NCI-H748 (cell line): ENCODE measurements around the gene HDAC9.

Experiments used
- DNase-seq: peaks from one replicate; lab custom pipeline; 2025; ENCODE audit not compliant: unreplicated experiment; lab: John Stamatoyannopoulos, UW

The HDAC9 gene

DNA sequence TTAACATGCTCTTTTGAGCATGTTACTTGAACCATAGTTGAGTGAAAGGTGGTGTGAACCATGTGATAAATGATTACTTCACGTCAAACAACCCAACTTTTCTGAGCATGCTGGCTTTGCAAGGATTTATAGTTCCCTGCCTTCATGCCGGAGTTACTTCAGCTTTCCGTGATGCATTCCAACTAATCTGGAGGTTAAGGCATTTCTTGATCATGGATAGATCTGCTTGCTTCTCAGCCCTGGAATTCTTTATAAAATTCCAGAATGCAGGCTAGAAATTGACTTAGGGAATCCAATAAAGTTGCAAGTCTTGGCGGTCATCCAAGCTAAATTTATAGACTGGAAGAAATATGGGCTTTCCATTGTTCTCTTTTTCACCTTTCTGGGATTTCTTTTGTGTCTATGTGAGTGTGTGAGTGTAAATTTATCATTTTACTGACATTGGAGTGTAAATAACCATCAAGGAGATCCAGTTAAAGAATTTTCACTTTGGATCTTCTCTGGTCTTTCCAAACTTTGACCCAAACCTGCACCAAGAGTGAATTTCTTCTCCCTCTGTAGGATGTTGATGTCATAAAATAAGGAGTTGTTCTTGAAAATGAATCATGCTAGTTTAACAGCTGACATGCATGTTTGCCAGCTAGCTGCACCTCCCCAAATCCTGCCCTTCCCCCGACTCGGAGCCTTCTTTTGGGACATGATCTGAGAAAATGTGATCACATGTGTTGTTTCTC, 332.9 kb downstream of the HDAC9 start:
- DNase-seq, result no peak

- no peak for DNase-seq
These were observed 333.7 kb downstream of the HDAC9 start for GRCh38 chr7:18828994-18829857.

DNA sequence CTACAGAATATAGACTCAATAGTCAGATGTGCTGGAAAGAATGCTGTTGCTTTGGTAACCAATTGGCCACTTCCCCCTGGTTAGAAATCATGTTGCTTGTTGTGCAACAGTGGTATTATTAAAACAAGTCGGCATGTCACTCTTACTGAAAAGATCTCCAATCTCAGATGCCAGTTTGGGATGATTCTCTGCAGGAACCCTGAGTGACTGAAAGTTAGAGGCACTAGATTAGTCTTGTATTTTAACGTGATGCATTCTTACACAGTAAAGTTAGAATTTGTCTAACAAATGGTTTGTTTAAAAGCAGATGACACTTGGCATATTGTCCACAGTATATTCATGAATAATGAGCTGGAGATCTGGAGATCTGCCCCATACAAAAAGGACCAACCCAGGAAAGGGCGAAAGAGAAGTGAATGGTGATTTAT, 334.3 kb downstream of the HDAC9 start:
- no peak for DNase-seq

GRCh38 chr7:18831419-18831818, 335.9 kb downstream of the HDAC9 start:
- DNase-seq, result no peak

GRCh38 chr7:18831943-18832342, 336.4 kb downstream of the HDAC9 start:
- DNase-seq, result no peak

DNA sequence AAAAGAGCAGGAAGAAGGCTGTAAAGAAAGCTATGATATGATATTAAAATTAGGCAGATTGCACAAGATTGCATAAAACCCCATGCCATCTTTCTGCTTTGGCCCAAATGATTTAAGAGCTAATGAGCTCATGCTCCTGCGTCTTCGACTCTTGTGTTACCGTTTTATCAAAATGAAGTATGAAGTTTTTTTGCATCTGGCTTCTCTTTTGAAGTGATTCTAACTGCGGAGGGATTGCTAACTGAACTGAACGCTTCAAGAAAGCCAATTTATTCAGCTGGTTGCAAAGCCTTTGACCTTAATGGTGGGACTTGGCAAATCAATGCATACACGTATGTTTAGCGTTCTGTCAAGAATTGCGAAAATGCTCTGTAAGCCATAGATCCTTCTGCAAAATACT, 339.0 kb downstream of the HDAC9 start:
- DNase-seq, result no peak

DNA sequence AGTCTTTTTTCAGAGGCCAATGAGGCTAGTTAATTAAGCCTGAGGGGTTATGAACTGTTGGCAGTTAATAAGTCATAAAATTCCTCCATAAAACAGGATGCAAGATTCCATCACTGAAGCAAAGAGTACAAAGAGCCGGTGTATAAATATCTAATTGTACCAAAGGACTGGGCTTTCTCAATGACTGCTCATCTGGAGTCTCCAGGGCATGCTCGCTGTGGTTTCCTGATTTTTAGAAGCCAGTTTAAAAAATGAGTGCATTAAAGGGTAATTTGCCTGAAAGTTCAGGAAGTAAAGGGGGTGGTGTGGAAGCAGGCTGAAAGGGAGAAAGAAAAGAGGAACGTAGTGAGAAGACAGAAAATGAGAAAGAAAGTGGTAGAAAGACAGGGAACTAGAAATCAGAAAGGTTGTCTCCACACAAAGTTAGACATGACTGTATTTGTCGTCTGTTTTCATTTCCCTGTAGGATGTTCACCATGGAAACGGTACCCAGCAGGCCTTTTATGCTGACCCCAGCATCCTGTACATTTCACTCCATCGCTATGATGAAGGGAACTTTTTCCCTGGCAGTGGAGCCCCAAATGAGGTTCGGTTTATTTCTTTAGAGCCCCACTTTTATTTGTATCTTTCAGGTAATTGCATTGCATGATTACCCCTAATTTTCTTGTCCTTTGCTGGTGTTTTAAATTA, 339.6 kb downstream of the HDAC9 start:
- DNase-seq, result no peak

DNA sequence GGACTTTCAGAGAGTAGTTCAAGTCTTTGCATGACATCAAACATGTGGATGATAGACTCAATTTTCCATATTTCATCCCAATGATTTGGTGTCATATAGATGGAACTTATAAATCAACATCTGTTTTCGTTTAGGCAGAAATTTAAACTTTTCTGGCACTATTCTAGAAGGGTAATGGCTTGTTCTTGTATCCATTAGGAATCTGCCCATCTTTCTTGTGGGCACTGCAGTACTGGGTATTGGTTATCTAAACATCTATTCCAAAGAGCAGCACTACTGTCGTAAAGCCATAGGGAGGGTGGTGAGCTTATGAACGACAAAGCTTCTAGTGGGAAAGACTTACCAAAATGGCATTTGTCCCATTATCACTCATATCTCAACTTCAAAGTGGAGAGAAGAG, 348.4 kb downstream of the HDAC9 start:
- no peak for DNase-seq

- DNase-seq, result no peak
These were observed 349.2 kb downstream of the HDAC9 start for GRCh38 chr7:18844735-18845134.

- DNase-seq, result no peak
These were observed 350.2 kb downstream of the HDAC9 start for GRCh38 chr7:18845700-18846099.

DNA sequence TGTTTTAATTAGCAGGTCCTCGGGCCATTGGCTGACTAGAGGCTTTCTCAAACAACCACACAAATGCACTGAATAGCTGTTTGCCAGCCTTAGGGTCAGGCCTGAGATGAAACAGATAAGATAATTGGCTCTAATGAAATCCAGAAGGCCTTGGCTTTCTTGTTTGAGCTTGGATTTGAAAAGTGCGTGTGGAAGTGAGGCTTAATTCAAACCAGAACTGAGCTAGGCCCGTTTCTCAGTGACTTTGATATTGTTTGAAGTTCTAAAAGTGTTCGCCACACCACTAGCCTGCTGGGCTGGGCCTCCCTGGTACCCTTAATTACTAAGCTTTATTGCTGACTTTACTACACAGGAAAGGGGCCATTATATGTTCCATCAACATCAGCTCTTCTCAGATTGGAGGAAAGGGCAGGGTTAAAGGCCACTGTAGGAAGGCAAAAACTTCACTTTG, 351.2 kb downstream of the HDAC9 start:
- no peak for DNase-seq

DNA sequence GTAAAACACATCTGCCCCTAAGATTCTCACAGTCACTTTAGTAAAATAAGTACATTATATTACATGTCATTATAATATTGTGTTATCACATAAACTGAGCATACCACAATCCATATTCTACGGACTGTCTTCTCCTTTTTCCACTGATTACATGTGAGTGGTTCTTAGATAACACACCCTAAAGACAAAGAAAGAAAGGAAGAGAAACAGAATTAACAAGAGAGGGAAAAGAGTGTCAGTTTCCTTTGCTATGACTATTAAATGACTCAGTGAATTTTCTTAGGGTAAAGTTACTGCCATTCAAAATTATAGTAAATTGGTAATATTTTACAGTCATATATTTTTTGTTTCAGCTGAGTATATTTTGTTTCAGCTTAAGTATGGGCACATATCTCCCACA, 353.6 kb downstream of the HDAC9 start:
- DNase-seq, result no peak

DNA sequence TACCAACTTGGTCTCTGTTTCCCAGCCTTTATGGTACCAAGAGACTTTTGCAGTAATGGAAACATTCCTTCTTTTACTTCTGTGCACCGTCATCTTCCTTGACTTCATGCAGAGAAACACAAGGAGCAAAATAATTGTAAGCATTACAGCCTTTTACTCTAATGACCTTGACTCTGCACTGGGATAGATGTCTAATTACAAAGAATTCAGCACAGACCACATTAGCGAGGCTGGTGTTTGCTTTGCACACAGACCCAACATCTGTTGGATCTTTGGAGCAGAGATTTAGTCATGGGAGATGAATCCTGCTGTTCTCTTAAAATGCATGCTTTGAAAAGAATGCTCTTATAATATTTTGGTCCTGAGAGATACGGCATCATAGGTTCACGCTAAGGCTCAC, 360.2 kb downstream of the HDAC9 start:
- DNase-seq, result no peak

- DNase-seq, result no peak
These were observed 362.7 kb downstream of the HDAC9 start for GRCh38 chr7:18858232-18858631.

DNA sequence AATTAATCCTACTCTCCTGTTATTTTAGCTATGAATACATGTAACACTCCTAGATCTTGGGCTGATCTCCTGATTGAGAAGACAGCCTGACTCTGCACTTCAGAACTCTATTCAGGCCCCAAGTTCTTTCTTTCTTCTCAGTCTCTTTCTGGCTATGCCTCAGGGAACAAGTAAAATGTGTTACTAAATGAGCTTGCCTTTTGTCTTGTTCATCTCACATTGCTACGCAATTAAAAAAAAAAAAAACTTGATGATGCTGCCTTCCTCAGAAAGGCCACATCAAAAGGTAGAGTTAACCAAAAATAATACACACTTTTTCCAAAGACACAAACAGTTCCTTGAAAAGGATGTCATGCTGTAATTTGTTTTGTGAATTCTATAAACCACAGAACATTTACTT, 363.8 kb downstream of the HDAC9 start:
- no peak for DNase-seq

- DNase-seq, result no peak
These were observed 364.7 kb downstream of the HDAC9 start for GRCh38 chr7:18860221-18860620.

- DNase-seq, result no peak
These were observed 366.1 kb downstream of the HDAC9 start for GRCh38 chr7:18861514-18862118.

DNA sequence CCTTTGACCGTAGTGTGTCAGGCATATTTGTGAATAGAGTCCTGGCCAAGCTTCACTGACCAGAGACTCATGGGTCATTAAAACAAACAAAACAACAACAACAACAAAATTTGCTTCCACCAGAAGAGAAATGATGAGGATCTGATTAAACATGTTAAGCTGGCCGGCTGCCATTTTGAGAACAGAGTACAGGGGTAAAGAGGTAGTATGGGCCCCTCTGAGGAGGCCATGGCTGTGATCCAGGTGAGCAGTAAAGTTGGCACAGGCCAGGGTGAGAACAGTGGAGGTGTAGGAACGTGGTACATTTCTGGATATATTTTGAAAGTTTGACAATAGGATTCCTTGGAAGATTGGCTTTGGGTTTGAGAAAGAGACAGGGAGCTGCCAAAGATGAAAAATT, 369.4 kb downstream of the HDAC9 start:
- no peak for DNase-seq

DNA sequence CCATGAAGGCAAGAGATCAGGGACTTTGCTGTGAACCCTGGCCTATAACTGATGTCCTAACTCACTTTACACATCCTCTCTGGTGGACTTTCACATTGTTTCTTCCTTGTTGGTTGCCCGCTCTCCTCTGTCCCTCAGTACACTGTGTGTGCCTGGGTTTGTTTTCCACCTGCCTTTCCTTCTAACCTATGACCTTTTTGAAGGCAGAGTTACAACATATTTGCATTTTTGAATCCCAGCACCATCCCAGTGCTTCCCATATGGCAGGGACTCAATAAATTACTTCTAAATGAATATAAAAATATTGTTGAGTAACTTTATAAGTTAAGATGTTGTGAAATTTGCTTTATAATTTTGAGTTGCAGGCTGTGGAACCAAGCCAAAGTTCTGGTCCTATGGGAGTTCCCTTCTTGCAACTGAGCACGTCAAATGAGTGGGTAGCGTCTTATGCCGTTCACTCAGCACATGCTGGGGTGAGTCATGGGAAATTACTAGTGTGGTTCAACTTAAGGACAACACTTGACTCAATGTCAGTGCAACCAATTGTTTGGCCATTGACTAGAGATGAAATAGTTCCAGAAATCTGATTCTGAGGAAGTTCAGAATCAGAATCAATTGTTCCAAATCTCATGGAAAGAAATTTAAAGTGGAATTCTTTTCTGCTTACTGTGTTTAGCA, 370.9 kb downstream of the HDAC9 start:
- DNase-seq, result no peak

DNA sequence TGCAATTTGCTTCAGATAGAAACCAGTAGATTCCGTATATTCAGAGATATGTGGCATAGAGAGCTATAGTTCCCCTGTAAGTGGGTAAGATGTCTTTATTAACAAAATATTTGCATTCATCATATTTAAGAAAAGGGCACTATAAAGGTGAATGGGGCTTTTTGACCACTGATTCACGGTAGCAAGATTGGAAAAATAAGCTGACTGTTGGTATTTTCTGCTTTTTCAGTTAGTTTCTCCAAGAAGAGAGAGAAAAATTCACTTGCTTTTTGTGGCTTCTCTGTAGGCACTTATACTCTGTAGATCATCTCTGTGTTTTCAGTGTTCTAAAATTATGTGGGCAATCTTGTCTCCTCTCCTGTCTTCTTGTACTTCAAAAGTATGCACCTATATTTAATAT, 376.8 kb downstream of the HDAC9 start:
- DNase-seq, result no peak
